HepG2 (cell line): ENCODE data around the gene NUDT13. TPM values are rescaled to one million over a fixed set of nuclear protein-coding genes. Genes with fewer than 3 reads are reported as not detected.

Experiments used
- ATAC-seq: fragments of 200-7000 bp; cut with Tn5 transposase; 3 replicates; pipeline ENCODE4 v1.9.1; 2020; ENCODE audit warnings: mild to moderate bottlenecking, moderate library complexity
- BruUV-seq: library from RNA; stranded (reverse); fragments of 400-500 nt; replicated peaks from 2 replicates; lab custom pipeline; 2021; lab: Mats Ljungman, UMichigan
- CTCF ChIA-PET: fragments of 300-600 bp; formaldehyde crosslinking; extraction: SDS; loops from one replicate; lab custom pipeline; 2021; ENCODE audit warnings: low total read pairs, inconsistent platforms, low intra/inter-chr PET ratio; lab: Yijun Ruan, JAX
- POLR2A ChIA-PET: fragments of 350-600 bp; sonication (Branson Sonifier 250); formaldehyde crosslinking; loops from one replicate; lab custom pipeline; 2020; ENCODE audit warnings: antibody characterized with exemption, inconsistent platforms; lab: Yijun Ruan, JAX
- DNase-seq: peaks from one replicate; pipeline ENCODE4 v3.0.0-alpha.2; 2015; ENCODE audit warnings: low spot score
- FAIRE-seq: peaks from 3 replicates; lab custom pipeline; 2011; peaks lifted over from hg19 to GRCh38; lab: Jason Lieb, UNC
- H2AFZ ChIP-seq: one replicate; pipeline ENCODE4 v1.6.1; 2011; ENCODE audit warnings: low read length, inconsistent platforms
- H3K27ac ChIP-seq: fragments of 300-600 bp; 3 replicates; pipeline ENCODE4 v1.8.0; 2011; ENCODE audit warnings: mixed run types, mild to moderate bottlenecking, mixed read lengths, low read length, inconsistent platforms; ENCODE audit not compliant: insufficient read depth; ENCODE audit errors: extremely low read length
- H3K27me3 ChIP-seq, 2 experiments: fragments of 200-600 bp in 1 of 2; 2 replicates in 1 of 2; 3 replicates in 1 of 2; pipeline versions ENCODE4 v1.6.0 to v1.8.0; 2011; ENCODE audit warnings: low read length in 2 of 2, mild to moderate bottlenecking in 2 of 2, moderate library complexity in 2 of 2, inconsistent platforms in 1 of 2; ENCODE audit not compliant: insufficient read depth in 2 of 2, control insufficient read depth in 1 of 2
- H3K36me3 ChIP-seq, 2 experiments: fragments of 200-600 bp in 1 of 2; replicated peaks in 1 of 2; 2 replicates in 1 of 2; 3 replicates in 1 of 2; pipeline versions ENCODE4 v1.5.1 to v1.8.0; 2011; ENCODE audit warnings: low read length in 2 of 2, inconsistent platforms in 1 of 2; ENCODE audit not compliant: insufficient read depth in 2 of 2, control insufficient read depth in 1 of 2
- H3K4me1 ChIP-seq: 2 replicates; pipeline ENCODE4 v1.5.1; 2012; ENCODE audit warnings: low read length, inconsistent platforms; ENCODE audit not compliant: insufficient read depth
- H3K4me2 ChIP-seq: 2 replicates; pipeline ENCODE4 v1.6.0; 2011; ENCODE audit warnings: low read depth, low read length, inconsistent platforms
- H3K4me3 ChIP-seq, 3 experiments: fragments of 200-600 bp in 1 of 3; sonication (generic), shearing (Covaris generic) in 1 of 3; replicated peaks in 1 of 3; 2 replicates each; pipeline ENCODE4 v1.5.1; 2011 to 2016; ENCODE audit warnings: low read length in 3 of 3, inconsistent platforms in 2 of 3, low read depth in 2 of 3, mild to moderate bottlenecking in 2 of 3, control low read depth in 1 of 3, mixed read lengths in 1 of 3; ENCODE audit not compliant: insufficient read depth in 1 of 3
- H3K79me2 ChIP-seq: one replicate; pipeline ENCODE4 v1.6.1; 2011; ENCODE audit warnings: low read length, inconsistent platforms; ENCODE audit not compliant: insufficient read depth
- H3K9ac ChIP-seq: 2 replicates; pipeline ENCODE4 v1.6.0; 2011; ENCODE audit warnings: mild to moderate bottlenecking, low read depth, low read length, inconsistent platforms; ENCODE audit not compliant: insufficient read depth
- H3K9me3 ChIP-seq: 2 replicates; pipeline ENCODE4 v1.5.1; 2012; ENCODE audit warnings: mild to moderate bottlenecking, low read length
- H4K20me1 ChIP-seq: 2 replicates; pipeline ENCODE4 v1.6.0; 2011; ENCODE audit warnings: inconsistent platforms, mild to moderate bottlenecking, low read length, moderate library complexity; ENCODE audit not compliant: insufficient read depth
- CBX1 ChIP-seq: IDR thresholded peaks from one replicate; pipeline ENCODE4 v1.6.1; 2016; ENCODE audit warnings: antibody characterized with exemption, low read depth
- IKZF1 ChIP-seq: fragments of 450-650 bp; IDR thresholded peaks from 2 replicates; pipeline ENCODE4 v1.7.1; 2016
- MYNN ChIP-seq: sonication (generic); formaldehyde crosslinking; IDR thresholded peaks from 2 replicates; pipeline ENCODE4 v1.4.0; 2020; ENCODE audit warnings: mild to moderate bottlenecking, low read depth, missing genetic modification reagents
- NFKBIZ ChIP-seq: IDR thresholded peaks from 2 replicates; pipeline ENCODE4 v1.6.1; 2018; ENCODE audit warnings: missing genetic modification reagents, missing compliant biosample characterization
- TBX2 ChIP-seq: sonication (generic); formaldehyde crosslinking; IDR thresholded peaks from 2 replicates; pipeline ENCODE4 v1.5.0; 2020; ENCODE audit warnings: missing genetic modification reagents, mild to moderate bottlenecking, borderline replicate concordance
- ZNF251 ChIP-seq: sonication (generic); formaldehyde crosslinking; IDR thresholded peaks from 2 replicates; pipeline ENCODE4 v1.9.0; 2021; ENCODE audit warnings: mild to moderate bottlenecking, missing genetic modification reagents
- ZNF781 ChIP-seq: sonication (generic); formaldehyde crosslinking; IDR thresholded peaks from 2 replicates; pipeline ENCODE4 v1.5.1; 2020; ENCODE audit warnings: borderline replicate concordance, mild to moderate bottlenecking, missing genetic modification reagents; ENCODE audit errors: not compliant biosample characterization
- WGBS: methylation state at CpG from one replicate; pipeline ENCODE4 v1.1.6; 2017; ENCODE audit warnings: low lambda C conversion rate; 5-methylcytosine and 5-hydroxymethylcytosine counted together
- in situ Hi-C: cut with HindIII; loops from 2 replicates; pipeline ENCODE4 v1.10.0; 2017; ENCODE audit warnings: low pct_unique_long_range_greater_than_20kb; ENCODE audit not compliant: extremely low pct_ligation_motif_present
- intact Hi-C: fragments of 100-400 bp; cut with micrococcal nuclease; formaldehyde crosslinking; loops from one replicate; pipeline ENCODE4 v1.10.0; 2022; ENCODE audit not compliant: unreplicated experiment
- polyA plus RNA-seq, 8 experiments: library from polyadenylated mRNA; depleted of rRNA in 3 of 8; stranded (reverse) in 7 of 8; unstranded in 1 of 8; fragments of >200 nt; fragmentation: Illumina TruSeq in 4 of 8; extraction: Trizol in 4 of 8; gene quantifications; 2 replicates each; pipeline versions ENCODE4 v1.2.1 to v1.2.3, GENCODE V29; 2011 to 2016; ENCODE audit warnings: low read depth in 4 of 8, missing spikeins in 1 of 8, mixed read lengths in 1 of 8; ENCODE audit not compliant: insufficient read depth in 1 of 8
- total RNA-seq, 5 experiments: library from RNA; depleted of rRNA; stranded (reverse); fragments of >200 nt; fragmentation: Illumina TruSeq; extraction: Trizol; gene quantifications; 2 replicates each; pipeline ENCODE4 v1.2.3, GENCODE V29; 2016; ENCODE audit warnings: low read depth in 1 of 5
- TF ChIP-seq, protein P1 (sequence below): sonication (generic); formaldehyde crosslinking; IDR thresholded peaks from 2 replicates; pipeline ENCODE4 v1.5.0; 2020; ENCODE audit warnings: mild to moderate bottlenecking, missing genetic modification reagents
- TF ChIP-seq, protein P2 (sequence below): sonication (generic); formaldehyde crosslinking; IDR thresholded peaks from 2 replicates; pipeline ENCODE4 v1.4.0; 2020; ENCODE audit warnings: mild to moderate bottlenecking, missing genetic modification reagents

Gene NUDT13
- total and polyA plus RNA-seq, 2 of the 13 experiments (the other 11 are each of a cell fraction or from before 2014, with no cell fraction given), result 4.2 to 6.5 TPM

DNA sequence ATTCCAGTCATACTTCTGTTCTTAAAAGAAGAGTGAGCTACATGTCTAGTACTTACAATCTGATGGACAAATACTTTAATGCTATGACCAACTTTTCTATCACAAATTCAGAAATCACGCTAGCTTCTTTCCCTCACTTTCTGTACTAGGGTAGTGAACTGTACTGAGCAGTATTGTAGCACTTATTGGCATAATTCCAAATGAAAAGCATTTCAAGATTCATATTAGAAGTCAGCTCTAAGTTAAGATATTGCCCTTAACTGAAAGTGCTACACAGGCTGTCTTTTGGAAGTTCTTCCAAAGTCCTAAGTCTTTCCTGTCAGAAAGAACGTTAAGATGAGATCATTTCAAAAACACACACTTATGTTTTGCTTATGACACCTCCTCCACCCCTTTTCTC, 27.0 kb upstream of the NUDT13 start:
- TF ChIP-seq ZNF251 (CRISPR knock-in tag) (no peak), NFKBIZ (CRISPR knock-in tag) (no peak), TBX2 (no peak), MYNN (CRISPR knock-in tag) (no peak), CBX1 (no peak), ZNF781 (CRISPR knock-in tag) (no peak), IKZF1 (no peak)
- TF ChIP-seq, protein P1, sequence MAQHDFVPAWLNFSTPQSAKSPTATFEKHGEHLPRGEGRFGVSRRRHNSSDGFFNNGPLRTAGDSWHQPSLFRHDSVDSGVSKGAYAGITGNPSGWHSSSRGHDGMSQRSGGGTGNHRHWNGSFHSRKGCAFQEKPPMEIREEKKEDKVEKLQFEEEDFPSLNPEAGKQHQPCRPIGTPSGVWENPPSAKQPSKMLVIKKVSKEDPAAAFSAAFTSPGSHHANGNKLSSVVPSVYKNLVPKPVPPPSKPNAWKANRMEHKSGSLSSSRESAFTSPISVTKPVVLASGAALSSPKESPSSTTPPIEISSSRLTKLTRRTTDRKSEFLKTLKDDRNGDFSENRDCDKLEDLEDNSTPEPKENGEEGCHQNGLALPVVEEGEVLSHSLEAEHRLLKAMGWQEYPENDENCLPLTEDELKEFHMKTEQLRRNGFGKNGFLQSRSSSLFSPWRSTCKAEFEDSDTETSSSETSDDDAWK (CRISPR knock-in tag), result no peak
- TF ChIP-seq, protein P2, sequence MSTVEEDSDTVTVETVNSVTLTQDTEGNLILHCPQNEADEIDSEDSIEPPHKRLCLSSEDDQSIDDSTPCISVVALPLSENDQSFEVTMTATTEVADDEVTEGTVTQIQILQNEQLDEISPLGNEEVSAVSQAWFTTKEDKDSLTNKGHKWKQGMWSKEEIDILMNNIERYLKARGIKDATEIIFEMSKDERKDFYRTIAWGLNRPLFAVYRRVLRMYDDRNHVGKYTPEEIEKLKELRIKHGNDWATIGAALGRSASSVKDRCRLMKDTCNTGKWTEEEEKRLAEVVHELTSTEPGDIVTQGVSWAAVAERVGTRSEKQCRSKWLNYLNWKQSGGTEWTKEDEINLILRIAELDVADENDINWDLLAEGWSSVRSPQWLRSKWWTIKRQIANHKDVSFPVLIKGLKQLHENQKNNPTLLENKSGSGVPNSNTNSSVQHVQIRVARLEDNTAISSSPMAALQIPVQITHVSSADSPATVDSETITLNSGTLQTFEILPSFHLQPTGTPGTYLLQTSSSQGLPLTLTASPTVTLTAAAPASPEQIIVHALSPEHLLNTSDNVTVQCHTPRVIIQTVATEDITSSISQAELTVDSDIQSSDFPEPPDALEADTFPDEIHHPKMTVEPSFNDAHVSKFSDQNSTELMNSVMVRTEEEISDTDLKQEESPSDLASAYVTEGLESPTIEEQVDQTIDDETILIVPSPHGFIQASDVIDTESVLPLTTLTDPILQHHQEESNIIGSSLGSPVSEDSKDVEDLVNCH (CRISPR knock-in tag), result no peak
- ChIA-PET CTCF (no interaction called here), POLR2A (no interaction called here)
- ATAC-seq (no peak), DNase-seq (no peak), FAIRE-seq (no peak)
- Histone ChIP-seq H3K27me3 (no peaks in the 10 kb centered on the region), H4K20me1 (peaks cover 84% of the 10 kb centered on the region), H3K27ac (no peak overlapping the region), H3K4me1 (peaks cover 44% of the 10 kb centered on the region), H3K79me2 (peaks cover 87% of the 10 kb centered on the region), H3K4me2 (no peak overlapping the region), H3K9ac (no peak overlapping the region), H3K4me3 (no peak overlapping the region), H3K36me3 (peaks cover 3 to 7% of the 10 kb centered on the region in 2 experiments; a peak in 3 of 5 replicates), H2AFZ (no peak overlapping the region), H3K9me3 (no peaks in the 10 kb centered on the region)
- BruUV-seq, result no TSS peak
- 73% methylated on average over 2 of the region's 2 CpGs for WGBS
- intact Hi-C loops, result no loop called here
- in situ Hi-C loops, result no loop called here
